ENCODE measurements around the gene NTM. TPM values are rescaled to one million over a fixed set of nuclear protein-coding genes. Genes with fewer than 3 reads are reported as not detected.

Gene NTM
- total RNA-seq, 2 experiments from 2014 or later: not detected

- Mint-ChIP-seq H3K36me3 (ENCODE audit: low read depth) (no peaks in the 10 kb centered on the region), H3K4me3 (no peak overlapping the region), H3K4me1 (ENCODE audit: low read depth) (no peaks in the 10 kb centered on the region), H3K27me3 (peaks cover 2% of the 10 kb centered on the region), H3K9me3 (no peaks in the 10 kb centered on the region), H3K27ac (no peak overlapping the region)
- POLR2A ChIA-PET: no interaction called here
- CTCF ChIA-PET: no interaction called here
- intact Hi-C loops (cut with micrococcal nuclease): no loop called here
- ATAC-seq: no peak
- TF ChIP-seq CTCF (IDR thresholded peaks at IDR 0.05): no peak
- no peak for DNase-seq
Measured at GRCh38 chr11:132051704-132052103, 681.3 kb downstream of the NTM start.

- ChIA-PET POLR2A (no interaction called here), CTCF (no interaction called here)
- intact Hi-C loops (cut with micrococcal nuclease): no loop called here
- Mint-ChIP-seq H3K27me3 (peaks cover 2% of the 10 kb centered on the region), H3K27ac (no peak overlapping the region), H3K4me3 (no peak overlapping the region), H3K4me1 (ENCODE audit: low read depth) (no peaks in the 10 kb centered on the region), H3K9me3 (no peaks in the 10 kb centered on the region), H3K36me3 (ENCODE audit: low read depth) (no peaks in the 10 kb centered on the region)
- DNase-seq (no peak), ATAC-seq (no peak)
- TF ChIP-seq CTCF (IDR thresholded peaks at IDR 0.05): no peak
Measured at GRCh38 chr11:132052342-132052741, 681.9 kb downstream of the NTM start.

GRCh38 chr11:132052904-132053303 is 682.5 kb downstream of the NTM start:
- H3K9me3 Mint-ChIP-seq: no peaks in the 10 kb centered on the region
- H3K4me1 Mint-ChIP-seq (ENCODE audit: low read depth): no peaks in the 10 kb centered on the region
- no peak overlapping the region for H3K27ac Mint-ChIP-seq
- peaks cover 2% of the 10 kb centered on the region for H3K27me3 Mint-ChIP-seq
- TF ChIP-seq CTCF (IDR thresholded peaks at IDR 0.05): no peak
- ChIA-PET POLR2A (no interaction called here), CTCF (no interaction called here)
- no peak for DNase-seq
- no peak for ATAC-seq
- no peaks in the 10 kb centered on the region for H3K36me3 Mint-ChIP-seq (ENCODE audit: low read depth)
- no peak overlapping the region for H3K4me3 Mint-ChIP-seq
- intact Hi-C loops (cut with micrococcal nuclease): no loop called here

- ATAC-seq (no peak), DNase-seq (no peak)
- ChIA-PET POLR2A (no interaction called here), CTCF (no interaction called here)
- Mint-ChIP-seq H3K4me1 (ENCODE audit: low read depth) (no peaks in the 10 kb centered on the region), H3K27me3 (peaks cover 2% of the 10 kb centered on the region), H3K36me3 (ENCODE audit: low read depth) (no peaks in the 10 kb centered on the region), H3K4me3 (no peak overlapping the region), H3K27ac (no peak overlapping the region), H3K9me3 (no peaks in the 10 kb centered on the region)
- TF ChIP-seq CTCF (IDR thresholded peaks at IDR 0.05): no peak
- intact Hi-C loops (cut with micrococcal nuclease): no loop called here
Measured at GRCh38 chr11:132054822-132055221, 684.4 kb downstream of the NTM start.

- no peak for TF ChIP-seq CTCF (IDR thresholded peaks at IDR 0.05)
Measured at GRCh38 chr11:132055296-132055695, 684.9 kb downstream of the NTM start.

More at GRCh38 chr11:132055296-132055695, 684.9 kb downstream of the NTM start:
- ChIA-PET CTCF (no interaction called here), POLR2A (no interaction called here)
- Mint-ChIP-seq H3K4me1 (ENCODE audit: low read depth) (no peaks in the 10 kb centered on the region), H3K4me3 (no peak overlapping the region), H3K27me3 (peaks cover 2% of the 10 kb centered on the region), H3K27ac (no peak overlapping the region), H3K36me3 (ENCODE audit: low read depth) (no peaks in the 10 kb centered on the region), H3K9me3 (no peaks in the 10 kb centered on the region)
- ATAC-seq (no peak), DNase-seq (no peak)
- intact Hi-C loops (cut with micrococcal nuclease): no loop called here
